HL-60/S4 treated with retinoic acid at 250 ng/mL for 4 days and 3 days (cell line): Measurements from ENCODE around the gene SLC25A30.
"Not testable (repeated sequence)": the region's sequence is repeated elsewhere in the genome, so short reads cannot be mapped to it uniquely, and the experiment has no call there.

ENCODE experiments used
- in situ Hi-C: fragments of 300-500 bp; cut with MboI; formaldehyde crosslinking; loops from 2 replicates; pipeline ENCODE4 v1.7.0; 2022; ENCODE audit warnings: low sequenced_read_pairs

The SLC25A30 gene

GRCh38 chr13:45392811-45393210 lies 25.4 kb downstream of the SLC25A30 start:
- in situ Hi-C loops: no loop called here

GRCh38 chr13:45391926-45392325 lies 26.2 kb downstream of the SLC25A30 start:
- in situ Hi-C loops: no loop called here

- in situ Hi-C loops: not testable (repeated sequence)
These were observed 27.0 kb downstream of the SLC25A30 start for GRCh38 chr13:45391128-45391527.

- in situ Hi-C loops: not testable (repeated sequence)
These were observed 27.8 kb downstream of the SLC25A30 start for GRCh38 chr13:45390348-45390747.

GRCh38 chr13:45388664-45389063 lies 29.5 kb downstream of the SLC25A30 start:
- in situ Hi-C loops: no loop called here

GRCh38 chr13:45386892-45387575 lies 31.1 kb downstream of the SLC25A30 start:
- in situ Hi-C loops: not testable (repeated sequence)

- in situ Hi-C loops: no loop called here
These were observed 32.1 kb downstream of the SLC25A30 start for GRCh38 chr13:45385907-45386553.

GRCh38 chr13:45385320-45385719 lies 32.9 kb downstream of the SLC25A30 start:
- in situ Hi-C loops: no loop called here

GRCh38 chr13:45384474-45385174 lies 33.5 kb downstream of the SLC25A30 start:
- in situ Hi-C loops: no loop called here

- in situ Hi-C loops: not testable (repeated sequence)
These were observed 35.4 kb downstream of the SLC25A30 start for GRCh38 chr13:45382739-45383138.

- in situ Hi-C loops: no loop called here
These were observed 37.0 kb downstream of the SLC25A30 start for GRCh38 chr13:45381196-45381595.

- in situ Hi-C loops: not testable (repeated sequence)
These were observed 37.5 kb downstream of the SLC25A30 start for GRCh38 chr13:45380708-45381107.

GRCh38 chr13:45379516-45379915 lies 38.7 kb downstream of the SLC25A30 start:
- in situ Hi-C loops: not testable (repeated sequence)

- in situ Hi-C loops: not testable (repeated sequence)
These were observed 39.4 kb downstream of the SLC25A30 start for GRCh38 chr13:45378786-45379185.

- in situ Hi-C loops: not testable (repeated sequence)
These were observed 40.9 kb downstream of the SLC25A30 start for GRCh38 chr13:45377314-45377713.

GRCh38 chr13:45376651-45377050 lies 41.5 kb downstream of the SLC25A30 start:
- in situ Hi-C loops: not testable (repeated sequence)

GRCh38 chr13:45374917-45375316 lies 43.3 kb downstream of the SLC25A30 start:
- in situ Hi-C loops: no loop called here

- in situ Hi-C loops: no loop called here
These were observed 45.0 kb downstream of the SLC25A30 start for GRCh38 chr13:45373162-45373547.

GRCh38 chr13:45372189-45373161 lies 45.7 kb downstream of the SLC25A30 start:
- in situ Hi-C loops: no loop called here

GRCh38 chr13:45370922-45371406 lies 47.2 kb downstream of the SLC25A30 start:
- in situ Hi-C loops: no loop called here

- in situ Hi-C loops: no loop called here
These were observed 49.1 kb downstream of the SLC25A30 start for GRCh38 chr13:45369116-45369515.
